ACC112 (cell line): Measurements from ENCODE around the gene NUTF2.
"Not testable (repeated sequence)": the region's sequence is repeated elsewhere in the genome, so short reads cannot be mapped to it uniquely, and the experiment has no call there.

Experiments used
- H2AFZ ChIP-seq: fragments of 200-600 bp; sonication (generic); one replicate; pipeline ENCODE4 v1.6.0; 2017; ENCODE audit warnings: antibody characterized with exemption, low read length; ENCODE audit not compliant: unreplicated experiment
- H3K27ac ChIP-seq: fragments of 200-600 bp; sonication (generic); 2 replicates; pipeline ENCODE4 v1.5.1; 2014; ENCODE audit warnings: low read depth, mild to moderate bottlenecking, antibody characterized with exemption, low read length, moderate library complexity
- H3K27me3 ChIP-seq: fragments of 200-600 bp; sonication (generic); 2 replicates; pipeline ENCODE4 v1.6.1; 2014; ENCODE audit warnings: mild to moderate bottlenecking, antibody characterized with exemption, low read length, moderate library complexity, mixed read lengths; ENCODE audit not compliant: insufficient read depth
- H3K36me3 ChIP-seq: fragments of 200-600 bp; sonication (generic); 2 replicates; pipeline ENCODE4 v1.6.1; 2016; ENCODE audit warnings: mild to moderate bottlenecking, antibody characterized with exemption, low read length, moderate library complexity, mixed read lengths; ENCODE audit not compliant: insufficient read depth
- H3K4me1 ChIP-seq: fragments of 200-600 bp; sonication (generic); one replicate; pipeline ENCODE4 v1.6.1; 2016; ENCODE audit warnings: low read length, mixed read lengths; ENCODE audit not compliant: insufficient read depth, unreplicated experiment, control insufficient read depth
- H3K4me3 ChIP-seq: fragments of 200-600 bp; sonication (generic); 2 replicates; pipeline ENCODE4 v1.5.1; 2014; ENCODE audit warnings: mild to moderate bottlenecking, low read depth, low read length
- H3K79me2 ChIP-seq: fragments of 200-600 bp; sonication (generic); one replicate; pipeline ENCODE4 v1.6.0; 2016; ENCODE audit warnings: low read length; ENCODE audit not compliant: control insufficient read depth, unreplicated experiment, insufficient read depth

The NUTF2 gene

DNA sequence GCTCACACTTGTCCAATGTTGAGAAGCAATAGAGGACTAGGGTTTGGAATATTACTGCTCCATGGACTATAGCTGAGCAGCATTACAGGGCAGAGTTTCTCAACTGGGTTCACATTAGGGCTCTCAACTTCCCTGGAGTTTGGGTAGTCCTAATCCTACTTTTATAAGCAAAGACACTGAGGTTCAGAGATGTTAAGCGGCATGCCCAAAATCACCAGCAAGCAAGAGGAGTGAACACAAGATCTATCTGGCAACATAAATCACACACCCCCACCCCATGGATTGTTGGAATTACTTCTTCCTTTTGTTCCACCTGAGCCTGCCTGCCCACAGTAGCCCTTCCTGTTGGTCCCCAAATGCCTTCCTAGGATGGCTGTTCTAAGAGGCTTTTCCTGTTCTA, 34.8 kb upstream of the NUTF2 start:
- Histone ChIP-seq H3K27me3 (no peaks in the 10 kb centered on the region), H2AFZ (no peak overlapping the region), H3K27ac (no peak overlapping the region), H3K36me3 (no peaks in the 10 kb centered on the region), H3K79me2 (no peaks in the 10 kb centered on the region), H3K4me3 (no peak overlapping the region), H3K4me1 (peaks cover 4% of the 10 kb centered on the region)

DNA sequence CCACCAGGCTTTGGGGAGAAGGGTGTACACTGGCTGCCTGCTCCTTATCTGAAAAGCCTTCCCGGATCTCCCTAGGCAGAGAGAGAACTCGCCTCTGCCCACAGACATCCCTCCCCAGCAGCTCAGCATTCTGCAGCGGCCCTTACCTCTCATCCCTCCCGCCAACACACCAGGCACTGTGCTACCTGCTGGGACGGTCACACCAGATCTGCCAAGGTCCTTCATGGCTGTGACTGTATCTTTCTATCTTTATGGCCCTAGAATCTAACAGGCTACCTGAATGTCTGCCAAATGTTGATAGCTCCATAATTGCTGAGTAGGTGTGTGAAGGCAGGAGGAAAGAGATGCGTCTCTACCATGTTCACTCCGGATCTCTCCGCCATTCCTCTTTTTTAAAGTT, 32.2 kb upstream of the NUTF2 start:
- H3K4me3 ChIP-seq: no peak overlapping the region
- H3K27me3 ChIP-seq: no peaks in the 10 kb centered on the region
- H3K36me3 ChIP-seq: no peaks in the 10 kb centered on the region
- H2AFZ ChIP-seq: no peak overlapping the region
- no peaks in the 10 kb centered on the region for H3K79me2 ChIP-seq
- no peak overlapping the region for H3K27ac ChIP-seq
- H3K4me1 ChIP-seq: no peaks in the 10 kb centered on the region

DNA sequence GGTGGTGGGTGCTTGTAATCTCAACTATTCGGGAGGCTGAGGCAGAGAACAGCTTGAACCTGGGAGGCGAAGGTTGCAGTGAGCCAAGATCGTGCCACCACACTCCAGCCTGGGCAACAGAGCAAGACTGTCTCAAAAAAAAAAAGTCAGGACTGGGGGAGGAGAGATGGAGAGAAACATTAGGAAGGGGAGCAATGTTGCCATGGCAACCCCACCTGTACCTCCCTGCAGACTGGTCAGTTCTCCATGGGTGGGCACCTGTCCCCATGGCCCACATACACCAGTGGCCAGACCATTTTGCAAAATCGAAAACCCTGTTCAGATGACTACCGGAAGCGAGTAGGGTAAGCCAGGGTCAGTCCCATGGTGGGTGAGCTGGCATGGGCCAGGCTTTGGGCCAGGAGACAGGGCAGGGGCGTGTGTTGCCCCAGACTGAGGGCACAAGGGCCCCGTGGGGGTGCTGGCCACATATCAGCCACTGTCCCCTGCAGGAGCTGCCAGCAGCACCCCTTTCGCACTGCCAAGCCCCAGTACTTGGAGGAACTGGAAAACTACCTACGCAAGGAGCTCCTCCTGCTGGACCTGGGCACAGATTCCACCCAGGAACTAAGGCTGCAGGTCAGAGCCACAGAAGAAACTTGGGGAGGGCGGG, 26.0 kb upstream of the NUTF2 start:
- H3K4me3 ChIP-seq: no peak overlapping the region

DNA sequence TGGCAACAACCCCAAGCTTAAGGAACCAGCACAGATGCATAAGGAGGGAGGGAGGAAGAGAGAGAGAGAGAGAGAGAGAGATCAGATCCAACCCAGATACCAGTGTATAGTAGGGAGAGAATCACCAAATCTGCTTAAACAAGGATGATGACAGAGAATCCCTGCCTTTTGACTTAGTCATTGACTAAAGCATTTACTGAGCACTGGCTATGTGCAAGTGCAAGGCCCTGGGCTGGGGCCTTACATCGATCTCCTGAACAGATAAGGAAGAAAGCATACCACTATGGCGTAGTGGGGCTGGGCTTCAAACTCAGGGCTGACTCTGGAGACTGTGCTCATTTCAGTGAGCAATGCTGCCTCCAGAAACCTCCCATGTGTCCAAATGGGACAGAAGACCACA, 24.2 kb upstream of the NUTF2 start:
- H3K27me3 ChIP-seq: no peaks in the 10 kb centered on the region
- no peaks in the 10 kb centered on the region for H3K4me1 ChIP-seq
- H3K27ac ChIP-seq: no peak overlapping the region
- no peaks in the 10 kb centered on the region for H3K36me3 ChIP-seq
- no peaks in the 10 kb centered on the region for H3K79me2 ChIP-seq
- H3K4me3 ChIP-seq: no peak overlapping the region
- H2AFZ ChIP-seq: no peak overlapping the region

More for the DNA sequence above, 26.0 kb upstream of the NUTF2 start:
- Histone ChIP-seq H3K4me1 (no peaks in the 10 kb centered on the region), H2AFZ (no peak overlapping the region), H3K27me3 (no peaks in the 10 kb centered on the region), H3K79me2 (no peaks in the 10 kb centered on the region), H3K27ac (no peak overlapping the region), H3K36me3 (no peaks in the 10 kb centered on the region)

DNA sequence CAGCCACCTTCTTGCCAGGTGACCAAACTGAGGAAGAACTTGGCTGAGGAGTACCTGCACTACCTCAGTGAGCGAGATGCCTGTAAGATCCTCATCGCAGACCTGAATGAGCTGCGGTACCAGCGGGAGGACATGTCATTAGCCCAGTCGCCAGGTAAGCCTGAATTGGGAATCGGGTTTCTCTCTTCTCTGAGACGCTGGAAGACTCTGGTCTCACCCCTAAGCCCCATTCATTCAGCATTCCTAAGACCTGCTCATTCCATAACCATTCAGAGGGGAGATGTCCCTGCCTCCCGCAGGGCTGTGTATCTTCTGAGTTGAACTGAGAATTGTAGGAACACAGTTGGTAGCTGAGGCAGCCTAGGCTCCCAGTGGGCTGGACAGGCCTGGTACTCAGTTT, 21.6 kb upstream of the NUTF2 start:
- H3K36me3 ChIP-seq: no peaks in the 10 kb centered on the region

DNA sequence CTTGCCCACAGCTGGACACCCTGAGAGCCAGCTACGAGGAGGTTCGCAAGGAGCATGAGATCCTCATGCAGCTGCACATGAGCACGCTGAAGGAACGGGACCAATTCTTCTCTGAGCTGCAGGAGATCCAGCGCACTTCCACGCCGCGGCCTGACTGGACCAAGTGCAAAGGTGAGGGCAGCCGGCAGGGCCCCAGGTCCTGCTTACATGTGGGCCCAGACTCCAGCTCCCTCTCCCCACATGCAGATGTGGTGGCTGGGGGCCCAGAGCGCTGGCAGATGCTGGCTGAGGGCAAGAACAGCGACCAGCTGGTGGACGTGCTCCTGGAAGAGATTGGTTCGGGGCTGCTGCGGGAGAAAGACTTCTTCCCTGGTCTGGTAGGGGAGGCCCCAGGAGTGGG, 20.8 kb upstream of the NUTF2 start:
- Histone ChIP-seq H3K4me1 (no peaks in the 10 kb centered on the region), H3K27ac (no peak overlapping the region), H3K79me2 (no peaks in the 10 kb centered on the region), H3K36me3 (no peaks in the 10 kb centered on the region), H3K4me3 (no peak overlapping the region), H2AFZ (no peak overlapping the region), H3K27me3 (no peaks in the 10 kb centered on the region)

More for the DNA sequence above, 21.6 kb upstream of the NUTF2 start:
- Histone ChIP-seq H3K4me3 (no peak overlapping the region), H3K79me2 (no peaks in the 10 kb centered on the region), H3K27me3 (no peaks in the 10 kb centered on the region), H3K27ac (no peak overlapping the region), H3K4me1 (no peaks in the 10 kb centered on the region), H2AFZ (no peak overlapping the region)

DNA sequence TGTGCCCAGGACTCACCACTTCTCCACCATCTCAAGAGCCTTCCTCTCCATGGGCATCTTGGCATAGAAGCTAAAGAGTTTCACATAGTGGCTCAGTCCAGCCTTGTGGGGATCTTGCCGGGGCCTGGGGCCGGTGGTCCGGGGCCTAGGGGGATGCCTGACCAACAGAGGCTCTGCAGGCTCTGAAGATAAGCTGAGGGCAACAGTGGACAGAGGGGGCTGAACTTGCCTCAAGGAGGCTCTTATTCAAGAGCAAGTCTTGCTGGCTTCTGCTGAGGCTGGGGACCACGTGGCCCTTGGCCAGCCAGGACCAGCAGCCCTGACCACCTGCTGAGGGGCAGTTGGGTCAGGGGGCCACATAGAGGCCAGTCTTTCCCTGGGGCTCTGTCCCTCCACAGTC, 18.1 kb upstream of the NUTF2 start:
- peaks cover 6% of the 10 kb centered on the region for H3K4me1 ChIP-seq
- H3K4me3 ChIP-seq: no peak overlapping the region
- H3K27me3 ChIP-seq: no peaks in the 10 kb centered on the region
- no peak overlapping the region for H3K27ac ChIP-seq
- H2AFZ ChIP-seq: no peak overlapping the region
- H3K36me3 ChIP-seq: no peaks in the 10 kb centered on the region
- peaks cover 10% of the 10 kb centered on the region for H3K79me2 ChIP-seq

DNA sequence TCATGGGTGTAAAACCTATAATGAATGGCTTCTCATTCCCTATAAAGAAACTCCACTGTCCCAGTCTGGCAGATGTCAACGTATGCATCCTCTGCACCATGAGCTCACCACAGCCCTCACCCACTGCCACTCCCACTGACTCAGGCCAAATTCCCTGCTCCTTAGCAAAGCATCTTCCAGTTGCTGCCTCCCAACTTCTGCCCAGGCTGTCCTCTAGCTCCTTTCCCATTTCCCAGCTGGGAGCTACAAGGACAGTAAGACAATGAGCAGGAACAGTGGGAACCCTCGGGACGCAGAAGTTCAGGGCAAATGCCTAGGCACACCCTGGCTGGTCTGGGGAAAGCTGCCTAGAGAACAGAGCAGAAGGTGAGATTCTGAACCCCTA, 13.7 kb upstream of the NUTF2 start:
- Histone ChIP-seq H3K4me1 (peaks cover 6% of the 10 kb centered on the region), H3K27me3 (no peaks in the 10 kb centered on the region), H3K4me3 (peak overlapping the region; percentile 78), H3K27ac (peak overlapping the region; percentile 11; the same call in 1 of the 2 replicates), H3K36me3 (no peaks in the 10 kb centered on the region), H2AFZ (no peak overlapping the region), H3K79me2 (peaks cover 10% of the 10 kb centered on the region)

DNA sequence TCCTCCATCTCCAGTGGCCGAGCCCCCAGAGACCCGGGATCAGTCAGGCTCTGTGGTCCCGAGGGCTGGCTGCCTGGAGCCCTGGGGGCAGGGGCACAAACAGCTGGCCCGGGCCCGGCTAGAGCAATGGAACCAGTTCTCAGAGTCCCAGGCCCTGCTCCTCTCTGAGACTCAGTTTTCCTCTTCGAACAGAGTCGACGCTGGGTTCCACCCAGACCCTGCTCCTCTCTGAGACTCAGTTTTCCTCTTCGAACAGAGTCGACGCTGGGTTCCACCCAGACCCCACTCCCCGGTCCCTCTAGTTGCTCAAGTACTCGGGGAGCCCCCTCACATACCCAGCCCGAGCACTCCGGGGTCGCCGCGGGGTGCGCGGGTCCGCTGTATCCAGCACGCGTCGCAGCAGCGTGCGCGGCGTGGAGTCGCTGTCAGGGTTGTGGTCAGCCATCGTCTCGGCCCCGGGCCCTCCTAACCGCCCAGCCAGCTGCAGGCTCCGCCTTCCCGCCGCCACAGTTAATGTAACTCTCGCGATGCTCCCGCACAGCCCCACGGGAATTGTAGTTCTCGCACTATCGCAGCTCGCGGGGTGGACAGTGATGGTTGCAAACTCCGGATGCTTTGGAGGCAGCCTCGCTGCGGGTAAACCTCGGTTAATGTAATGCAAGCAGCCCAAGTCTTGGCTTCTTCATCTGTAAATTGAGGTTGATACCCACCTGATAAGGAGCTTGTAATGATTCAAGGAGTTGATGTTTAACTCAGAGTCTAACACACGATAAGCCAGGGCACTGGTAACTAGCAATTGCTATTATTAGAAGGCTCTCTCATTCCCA, 13.1 kb upstream of the NUTF2 start:
- H3K36me3 ChIP-seq: no peaks in the 10 kb centered on the region
- H3K27ac ChIP-seq: peak overlapping the region; percentile 11; the same call in 1 of the 2 replicates
- peaks cover 6% of the 10 kb centered on the region for H3K4me1 ChIP-seq
- peak overlapping the region; percentile 78 for H3K4me3 ChIP-seq
- peaks cover 10% of the 10 kb centered on the region for H3K79me2 ChIP-seq
- H2AFZ ChIP-seq: peak overlapping the region; percentile 67
- no peaks in the 10 kb centered on the region for H3K27me3 ChIP-seq

DNA sequence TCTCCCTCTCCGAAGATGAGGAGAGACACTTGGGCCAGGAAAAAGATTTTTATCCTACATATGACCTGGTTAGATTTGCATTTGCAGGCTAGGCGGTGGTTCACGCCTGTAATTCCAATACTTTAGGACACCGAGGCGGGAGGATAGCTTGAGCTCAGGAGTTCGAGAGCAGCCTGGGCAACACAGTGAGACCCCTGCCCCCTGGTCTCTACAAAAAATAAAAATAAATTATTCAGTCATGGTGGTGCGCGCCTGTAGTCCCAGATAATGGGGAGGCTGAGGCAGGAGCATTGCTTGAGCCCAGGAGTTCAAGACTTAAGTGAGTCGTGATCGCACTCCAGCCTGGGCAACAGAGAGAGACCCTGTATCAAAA, 12.5 kb upstream of the NUTF2 start:
- H3K27ac ChIP-seq: no peak overlapping the region
- H3K4me3 ChIP-seq: peak overlapping the region; percentile 78

DNA sequence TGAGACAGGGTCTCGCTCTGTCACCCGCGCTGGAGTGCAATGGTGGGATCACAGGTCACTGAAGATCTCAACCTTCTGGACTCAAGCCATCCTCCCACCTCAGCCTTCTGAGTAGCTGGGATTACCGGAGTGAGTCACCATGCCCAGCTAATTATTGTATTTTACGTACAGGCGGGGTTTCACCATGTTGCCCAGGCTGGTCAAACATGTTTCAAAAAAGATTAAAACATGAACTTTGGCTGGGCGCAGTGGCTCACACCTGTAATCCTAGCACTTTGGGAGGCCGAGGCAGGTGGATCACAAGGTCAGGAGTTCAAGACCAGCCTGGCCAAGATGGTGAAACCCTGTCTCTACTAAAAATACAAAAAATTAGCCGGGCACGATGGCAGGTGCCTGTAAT, 9.5 kb upstream of the NUTF2 start:
- not testable (repeated sequence) for H3K4me1 ChIP-seq, H3K4me3 ChIP-seq, H3K79me2 ChIP-seq, H3K36me3 ChIP-seq, H3K27me3 ChIP-seq, H2AFZ ChIP-seq, H3K27ac ChIP-seq

More for the DNA sequence above, 12.5 kb upstream of the NUTF2 start:
- Histone ChIP-seq H3K79me2 (peaks cover 10% of the 10 kb centered on the region), H3K4me1 (peaks cover 6% of the 10 kb centered on the region), H2AFZ (peak overlapping the region; percentile 67), H3K36me3 (no peaks in the 10 kb centered on the region), H3K27me3 (no peaks in the 10 kb centered on the region)
